ENCODE data around the gene FMO3. TPM values are rescaled to one million over a fixed set of nuclear protein-coding genes. Genes with fewer than 3 reads are reported as not detected.

FMO3 gene
- total RNA-seq, 1 donor from 2014 or later = 0.98 TPM

DNA sequence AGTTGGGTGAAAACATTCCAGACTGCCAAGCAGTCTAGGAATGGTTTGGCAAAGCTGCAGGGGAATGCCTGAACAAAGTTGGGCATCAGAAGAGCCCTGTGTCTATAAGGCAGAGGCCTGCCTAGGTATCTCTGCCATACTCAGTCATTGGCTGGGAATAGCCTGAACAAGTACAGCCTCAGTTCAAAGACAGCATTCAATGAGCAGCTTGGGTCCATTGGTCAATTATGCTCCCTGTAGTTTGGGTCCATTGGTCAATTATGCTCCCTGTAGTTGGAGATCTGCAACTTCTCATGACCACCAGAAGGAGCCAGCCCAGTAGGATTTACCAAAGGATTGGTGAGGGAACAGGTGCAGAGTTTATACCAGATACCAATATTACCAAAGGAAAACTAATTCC lies 31.6 kb downstream of the FMO3 start:
- Histone ChIP-seq H3K4me3 (no peak overlapping the region), H3K9me3 (no peaks in the 10 kb centered on the region), H3K27ac (no peak overlapping the region), H3K36me3 (no peaks in the 10 kb centered on the region), H3K4me1 (peaks cover 17% of the 10 kb centered on the region), H3K27me3 (no peaks in the 10 kb centered on the region)
- DNase-seq (ENCODE audit: extremely low spot score in 2 of 2) = no peak
- intact Hi-C loops (cut with DNase I) = no loop called here
- no peak for TF ChIP-seq POLR2AphosphoS5 (IDR thresholded peaks at IDR 0.05; ENCODE audit: insufficient read depth in 1 of 2, low read depth in 1 of 2)

DNA sequence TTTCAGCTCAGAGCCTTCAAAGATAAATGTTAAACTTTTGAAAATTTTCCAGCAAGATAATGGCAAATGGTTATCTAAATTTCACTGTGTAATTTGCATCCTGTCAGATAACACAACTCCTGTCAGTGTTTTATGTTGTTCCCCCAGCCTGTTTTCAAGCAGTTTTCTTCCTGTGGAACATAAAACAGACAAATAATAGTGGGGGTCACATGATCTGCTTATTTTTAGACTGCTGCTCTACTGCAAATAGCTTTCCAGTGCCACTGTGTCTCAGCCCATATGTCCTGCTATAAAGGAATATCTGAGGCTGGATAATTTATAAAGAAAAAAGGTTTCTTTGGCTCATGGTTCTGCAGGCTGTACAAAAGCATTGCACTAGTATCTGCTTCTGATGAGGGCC lies 32.2 kb downstream of the FMO3 start:
- H3K27ac ChIP-seq = no peak overlapping the region
- H3K4me3 ChIP-seq = no peak overlapping the region
- intact Hi-C loops (cut with DNase I) = no loop called here
- TF ChIP-seq POLR2A (IDR thresholded peaks at IDR 0.05) (no peak), POLR2AphosphoS5 (IDR thresholded peaks at IDR 0.05; ENCODE audit: insufficient read depth in 1 of 2, low read depth in 1 of 2) (no peak)
- TF ChIP-seq, protein P1, sequence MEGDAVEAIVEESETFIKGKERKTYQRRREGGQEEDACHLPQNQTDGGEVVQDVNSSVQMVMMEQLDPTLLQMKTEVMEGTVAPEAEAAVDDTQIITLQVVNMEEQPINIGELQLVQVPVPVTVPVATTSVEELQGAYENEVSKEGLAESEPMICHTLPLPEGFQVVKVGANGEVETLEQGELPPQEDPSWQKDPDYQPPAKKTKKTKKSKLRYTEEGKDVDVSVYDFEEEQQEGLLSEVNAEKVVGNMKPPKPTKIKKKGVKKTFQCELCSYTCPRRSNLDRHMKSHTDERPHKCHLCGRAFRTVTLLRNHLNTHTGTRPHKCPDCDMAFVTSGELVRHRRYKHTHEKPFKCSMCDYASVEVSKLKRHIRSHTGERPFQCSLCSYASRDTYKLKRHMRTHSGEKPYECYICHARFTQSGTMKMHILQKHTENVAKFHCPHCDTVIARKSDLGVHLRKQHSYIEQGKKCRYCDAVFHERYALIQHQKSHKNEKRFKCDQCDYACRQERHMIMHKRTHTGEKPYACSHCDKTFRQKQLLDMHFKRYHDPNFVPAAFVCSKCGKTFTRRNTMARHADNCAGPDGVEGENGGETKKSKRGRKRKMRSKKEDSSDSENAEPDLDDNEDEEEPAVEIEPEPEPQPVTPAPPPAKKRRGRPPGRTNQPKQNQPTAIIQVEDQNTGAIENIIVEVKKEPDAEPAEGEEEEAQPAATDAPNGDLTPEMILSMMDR (IDR thresholded peaks at IDR 0.05) = no peak
- no peaks in the 10 kb centered on the region for H3K9me3 ChIP-seq
- peaks cover 23% of the 10 kb centered on the region for H3K4me1 ChIP-seq
- H3K36me3 ChIP-seq = no peaks in the 10 kb centered on the region
- DNase-seq (ENCODE audit: extremely low spot score in 2 of 2) = no peak
- H3K27me3 ChIP-seq = no peaks in the 10 kb centered on the region

DNA sequence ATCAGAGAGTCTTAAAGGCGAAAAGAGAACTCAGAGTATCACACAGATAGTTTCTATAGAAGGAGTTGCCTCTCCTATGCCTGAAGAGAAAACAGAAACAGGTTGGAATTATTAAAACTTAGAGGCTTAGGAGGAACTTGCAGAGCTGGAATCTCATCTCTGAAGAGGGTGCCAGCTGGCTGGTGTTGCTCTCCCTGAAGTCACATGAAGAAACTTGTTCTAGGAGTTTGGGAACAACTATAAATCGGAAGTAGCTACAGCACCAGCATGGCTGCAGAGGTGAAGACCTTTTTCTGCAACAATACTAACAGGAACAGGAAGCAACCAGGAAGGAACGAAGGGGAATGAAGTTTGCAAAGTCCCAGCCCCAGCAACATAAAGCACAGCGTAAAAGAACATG lies 35.8 kb downstream of the FMO3 start:
- intact Hi-C loops (cut with DNase I) = no loop called here
- Histone ChIP-seq H3K4me3 (no peak overlapping the region), H3K27me3 (no peaks in the 10 kb centered on the region), H3K9me3 (no peaks in the 10 kb centered on the region), H3K36me3 (no peaks in the 10 kb centered on the region), H3K27ac (no peak overlapping the region), H3K4me1 (peaks cover 27% of the 10 kb centered on the region)
- peak in 1 of 2 donors; percentile 77 for TF ChIP-seq POLR2AphosphoS5 (IDR thresholded peaks at IDR 0.05; ENCODE audit: insufficient read depth in 1 of 2, low read depth in 1 of 2)
- no peak for TF ChIP-seq POLR2A (IDR thresholded peaks at IDR 0.05)
- DNase-seq (ENCODE audit: extremely low spot score in 2 of 2) = no peak

DNA sequence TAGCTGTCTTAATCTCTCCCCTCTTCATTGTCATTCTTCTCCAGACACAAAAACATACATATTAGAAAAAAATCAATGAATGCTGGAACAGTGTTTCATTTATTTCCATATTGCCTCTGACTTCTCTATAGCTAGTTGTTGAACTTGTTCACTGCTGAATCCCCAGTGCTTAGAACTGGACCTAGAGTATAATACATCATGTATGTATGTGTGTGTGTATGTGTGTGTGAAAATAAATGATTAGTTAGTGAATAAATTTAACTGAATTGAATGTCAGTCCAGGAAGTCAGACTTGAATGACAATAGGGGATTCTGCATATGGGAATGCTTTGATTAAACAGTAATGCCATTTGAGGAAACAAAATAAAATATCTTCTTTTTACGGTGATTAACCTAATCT lies 36.4 kb downstream of the FMO3 start:
- DNase-seq (ENCODE audit: extremely low spot score in 2 of 2) = no peak
- H3K27me3 ChIP-seq = no peaks in the 10 kb centered on the region
- no peak for TF ChIP-seq POLR2A (IDR thresholded peaks at IDR 0.05)
- no peak overlapping the region for H3K27ac ChIP-seq
- intact Hi-C loops (cut with DNase I) = no loop called here
- H3K4me1 ChIP-seq = peaks cover 27% of the 10 kb centered on the region
- H3K36me3 ChIP-seq = no peaks in the 10 kb centered on the region
- no peaks in the 10 kb centered on the region for H3K9me3 ChIP-seq
- no peak overlapping the region for H3K4me3 ChIP-seq

DNA sequence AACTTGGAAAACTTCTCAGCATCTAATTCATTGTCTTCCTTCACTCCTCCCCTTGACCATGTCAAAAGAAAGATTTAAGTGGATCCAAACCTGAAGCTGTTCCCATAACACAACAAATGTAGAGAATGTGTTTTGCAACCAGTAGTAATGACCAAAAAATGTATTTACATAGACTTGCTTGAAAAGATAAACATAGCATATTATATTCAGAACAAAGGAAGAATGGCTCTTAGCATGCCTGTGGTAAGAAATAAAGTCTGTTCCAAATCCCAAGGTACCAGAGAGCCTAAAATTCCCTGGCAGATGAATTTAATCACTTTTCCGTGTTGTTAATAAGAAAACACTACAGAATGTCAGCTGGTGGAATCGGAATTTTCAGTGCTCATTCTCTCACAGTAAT lies 36.8 kb downstream of the FMO3 start:
- no peak overlapping the region for H3K27ac ChIP-seq
- TF ChIP-seq, protein P1 (IDR thresholded peaks at IDR 0.05) = no peak
- TF ChIP-seq POLR2AphosphoS5 (IDR thresholded peaks at IDR 0.05; ENCODE audit: insufficient read depth in 1 of 2, low read depth in 1 of 2) (no peak), POLR2A (IDR thresholded peaks at IDR 0.05) (no peak)
- H3K27me3 ChIP-seq = no peaks in the 10 kb centered on the region
- DNase-seq (ENCODE audit: extremely low spot score in 2 of 2) = no peak
- H3K4me3 ChIP-seq = no peak overlapping the region
- H3K9me3 ChIP-seq = no peaks in the 10 kb centered on the region
- H3K4me1 ChIP-seq = peaks cover 27% of the 10 kb centered on the region
- intact Hi-C loops (cut with DNase I) = no loop called here
- H3K36me3 ChIP-seq = no peaks in the 10 kb centered on the region

DNA sequence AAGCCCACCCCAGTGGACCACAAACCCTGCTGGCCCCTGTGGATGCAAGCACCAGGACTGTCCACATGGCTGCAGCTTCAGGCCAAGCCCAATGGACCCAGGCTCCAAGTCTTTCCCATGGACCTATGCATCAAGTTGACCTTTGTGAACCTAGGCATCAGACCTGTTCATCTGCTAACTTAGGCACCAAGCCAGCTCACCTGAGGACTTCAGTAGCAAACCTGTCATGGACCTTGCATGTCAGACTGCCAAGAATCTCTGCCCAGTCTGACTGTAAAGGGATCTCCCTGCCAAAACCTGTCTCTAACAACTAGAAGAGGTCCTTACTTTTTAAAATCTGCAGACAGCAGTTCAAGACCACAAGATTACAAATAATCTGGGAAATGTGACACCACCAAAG lies 37.8 kb downstream of the FMO3 start:
- Histone ChIP-seq H3K9me3 (no peaks in the 10 kb centered on the region), H3K27me3 (no peaks in the 10 kb centered on the region), H3K27ac (no peak overlapping the region), H3K4me3 (no peak overlapping the region), H3K4me1 (peaks cover 27% of the 10 kb centered on the region), H3K36me3 (no peaks in the 10 kb centered on the region)
- DNase-seq (ENCODE audit: extremely low spot score in 2 of 2) = no peak
- intact Hi-C loops (cut with DNase I) = no loop called here
- TF ChIP-seq, protein P1 (IDR thresholded peaks at IDR 0.05) = no peak
- no peak for TF ChIP-seq POLR2A (IDR thresholded peaks at IDR 0.05)
- no peak for TF ChIP-seq POLR2AphosphoS5 (IDR thresholded peaks at IDR 0.05; ENCODE audit: insufficient read depth in 1 of 2, low read depth in 1 of 2)

All from vagina (tissue), 2 donors.